ENCODE data around the gene LIPE. TPM values are rescaled to one million over a fixed set of nuclear protein-coding genes. Genes with fewer than 3 reads are reported as not detected.

The LIPE gene
- total RNA-seq, 2 donors from 2014 or later = 12.5 to 25.5 TPM

Other genes starting within 250 kb of the LIPE start
- gene DEDD2, start 209.7 kb downstream of the LIPE start, total RNA-seq = 10 to 100 TPM; 37.4 to 45.7 TPM
- gene ZNF526, start 207.1 kb downstream of the LIPE start, total RNA-seq = 10 to 100 TPM; 17.2 to 18.0 TPM
- 10 to 100 TPM; 30.3 to 47.2 TPM for gene GSK3A, start 184.8 kb downstream of the LIPE start, total RNA-seq
- 10 to 100 TPM; 44.8 to 49.7 TPM for gene ERF, start 172.3 kb downstream of the LIPE start, total RNA-seq
- 100 to 1,000 TPM in 1 of 2 donors, 10 to 100 TPM in 1; 85.4 to 165 TPM for gene CIC, start 158.1 kb downstream of the LIPE start, total RNA-seq
- gene PRR19, start 125.3 kb downstream of the LIPE start, total RNA-seq = 1 to 10 TPM; 1.3 to 1.4 TPM
- gene PAFAH1B3, start 124.8 kb downstream of the LIPE start, total RNA-seq = 10 to 100 TPM; 42.0 to 60.2 TPM
- gene TMEM145, start 114.1 kb downstream of the LIPE start, total RNA-seq = 1 to 10 TPM in 1 of 2 donors, under 1 TPM in 1; 0.50 to 1.6 TPM
- gene MEGF8, start 101.8 kb downstream of the LIPE start, total RNA-seq = 1 to 10 TPM; 3.0 to 3.1 TPM
- under 1 TPM in 1 of 2 donors, not detected in 1; 0.54 TPM for gene CNFN, start 37.1 kb downstream of the LIPE start, total RNA-seq
- not detected for gene CXCL17, start 15.6 kb upstream of the LIPE start, total RNA-seq
- gene CEACAM1, start 101.1 kb upstream of the LIPE start, total RNA-seq = 10 to 100 TPM; 20.5 to 24.2 TPM
- not detected for gene CEACAM8, start 167.5 kb upstream of the LIPE start, total RNA-seq